Heart right ventricle (tissue), 16 donors: ENCODE measurements around the gene DNAH8. TPM values are rescaled to one million over a fixed set of nuclear protein-coding genes. Genes with fewer than 3 reads are reported as not detected.

Experiments
- ATAC-seq, 8 donors: fragments of 200-7000 bp; cut with Tn5 transposase; one replicate each; pipeline ENCODE4 v1.9.1; 2020; ENCODE audit warnings: mild to moderate bottlenecking in 8 of 8, moderate library complexity in 8 of 8, moderate number of reproducible peaks in 1 of 8
- DNase-seq, 2 donors: peaks; one replicate each; pipeline ENCODE4 v3.0.0-alpha.2; 2020
- H3K27ac ChIP-seq, 10 donors: fragments of 200-600 bp; sonication (generic) in 2 of 10; one replicate each; pipeline versions ENCODE4 v1.5.0 to v1.8.0; 2020 to 2022; ENCODE audit warnings: mild to moderate bottlenecking in 3 of 10
- H3K27me3 ChIP-seq, 7 donors: fragments of 200-600 bp; one replicate each; pipeline ENCODE4 v1.8.0; 2021 to 2022; ENCODE audit warnings: mild to moderate bottlenecking in 2 of 7
- H3K36me3 ChIP-seq, 9 donors: fragments of 200-600 bp; sonication (generic) in 1 of 9; one replicate each; pipeline versions ENCODE4 v1.5.0 to v1.8.0; 2020 to 2022; ENCODE audit warnings: mild to moderate bottlenecking in 2 of 9
- H3K4me1 ChIP-seq, 9 donors: fragments of 200-600 bp; sonication (generic) in 1 of 9; one replicate each; pipeline versions ENCODE4 v1.5.0 to v1.8.0; 2020 to 2022; ENCODE audit warnings: mild to moderate bottlenecking in 4 of 9
- H3K4me3 ChIP-seq, 10 donors: fragments of 200-600 bp; sonication (generic) in 2 of 10; one replicate each; pipeline versions ENCODE4 v1.5.0 to v1.8.0; 2020 to 2022; ENCODE audit warnings: mild to moderate bottlenecking in 7 of 10, moderate library complexity in 2 of 10
- H3K9me3 ChIP-seq, 11 donors: fragments of 200-600 bp in 10 of 11; sonication (generic) in 2 of 11; one replicate each; pipeline versions ENCODE4 v1.5.0 to v1.8.0; 2013 to 2022; ENCODE audit warnings: mild to moderate bottlenecking in 2 of 11, control low read depth in 1 of 11, moderate library complexity in 1 of 11
- CTCF ChIP-seq, 9 donors: fragments of 200-600 bp; sonication (generic) in 2 of 9; IDR thresholded peaks; one replicate each; pipeline versions ENCODE4 v1.5.0 to v1.8.0; 2021 to 2022; ENCODE audit warnings: antibody characterized with exemption in 9 of 9, mild to moderate bottlenecking in 5 of 9, moderate library complexity in 1 of 9
- whole genome bisulfite sequencing, 2 donors: extraction: QIAGEN DNeasy Blood & Tissue Kit; methylation state at CpG; one replicate each; pipeline ENCODE4 v1.1.7; 2013; ENCODE audit warnings: inconsistent platforms in 1 of 2; 5-methylcytosine and 5-hydroxymethylcytosine counted together
- intact Hi-C, 10 donors: fragments of 100-400 bp; cut with DNase I; formaldehyde crosslinking; loops; one replicate each; pipeline versions ENCODE4 v1.11.1 to v1.14.2; 2022
- polyA plus RNA-seq, 2 donors: library from polyadenylated mRNA; stranded (reverse); fragments of 200-250 nt; gene quantifications; one replicate each; pipeline ENCODE4 v1.2.3, GENCODE V29; 2013
- total RNA-seq, 10 donors: library from RNA; stranded (reverse); fragmentation: NEBNext Ultra II Directional in 3 of 10; extraction: Animal tissue kit (Norgen Biotek cat#: 25700) in 3 of 10; gene quantifications; one replicate each; pipeline versions ENCODE4 v1.2.1 to v1.2.4, GENCODE V29; 2021 to 2023
- donor health status: Arrhythmogenic right ventricular cardiomyopathy.
- donor health status: ischemic (EF 13 %, LVEDD 7.1; RV severe dilation, severe dysfunction).
- donor health status: healthy with polysubstance abuse.
- donor health status: DM: no; HTN: yes; CAD: no.
- donor health status: DM: no; HTN: no; CAD: no.
- donor health status: ischemic (EF 25% LVEDD 6.9; RV normal size, moderate dysfunction).
- donor health status: ischemic (EF 25% LVEDD 5.7; RV mildly dilated, moderate dysfunction).
- donor health status: healthy.
- donor health status: DM: yes; HTN: yes; CAD: no.
- donor health status: Ischemic cardiomyopathy.
- donor health status: ischemic (EF 35%, LVEDD 5.7; RV mildly dilated, moderate dysfunction).
- donor health status: nonischemic (EF 11% LVEDD 7.7; RV severe dilation, severe dysfunction).
- donor health status: DM: yes; HTN: yes; CAD: no.
- donor health status: PGD.
- donor health status: ischemic (EF 29% LVEDD 5.4; RV normal size, mild dysfunction).
- donor health status: nonischemic (EF 23%, LVEDD 6.1; RV moderate dilation, normal function).

Gene DNAH8
- total and polyA plus RNA-seq, 12 donors: 0.02 to 0.09 (median 0.03) TPM; not detected in 8

- ATAC-seq (no peak), DNase-seq (no peak)
- no peak for TF ChIP-seq CTCF (IDR thresholded peaks at IDR 0.05)
- peaks cover 0 to 25% (median 8%) of the 10 kb centered on the region in 7 donors for H3K27me3 ChIP-seq
- H3K4me1 ChIP-seq: no peaks in the 10 kb centered on the region
- no peaks in the 10 kb centered on the region for H3K36me3 ChIP-seq
- no peak overlapping the region for H3K4me3 ChIP-seq
- intact Hi-C loops: no loop called here
- H3K9me3 ChIP-seq: no peaks in the 10 kb centered on the region
- 59 to 63% methylated on average over 3 of the region's 3 CpGs for WGBS, 2 donors
- H3K27ac ChIP-seq: no peak overlapping the region
These were observed 311.1 kb downstream of the DNAH8 start for GRCh38 chr6:39026175-39026574.

GRCh38 chr6:39029156-39030011, 314.3 kb downstream of the DNAH8 start:
- ATAC-seq: peak in 1 of 8 donors; percentile 41
- H3K9me3 ChIP-seq: no peaks in the 10 kb centered on the region
- H3K36me3 ChIP-seq: no peaks in the 10 kb centered on the region
- H3K4me3 ChIP-seq: no peak overlapping the region
- DNase-seq: peak in 1 of 2 donors; percentile 16
- 76 to 80% methylated on average over 13 of the region's 13 CpGs for WGBS, 2 donors
- no peak overlapping the region for H3K27ac ChIP-seq
- H3K27me3 ChIP-seq: peaks cover 0 to 44% (median 28%) of the 10 kb centered on the region in 7 donors
- peak; percentile 19 to 70 (median 51) for TF ChIP-seq CTCF (IDR thresholded peaks at IDR 0.05)
- intact Hi-C loops: no loop called here
- H3K4me1 ChIP-seq: no peaks in the 10 kb centered on the region

GRCh38 chr6:39035681-39036080, 320.6 kb downstream of the DNAH8 start:
- ATAC-seq (no peak), DNase-seq (no peak)
- 54 to 68% methylated on average over 9 of the region's 9 CpGs for WGBS, 2 donors
- Histone ChIP-seq H3K27me3 (peaks cover 0 to 76% (median 61%) of the 10 kb centered on the region in 7 donors), H3K9me3 (no peaks in the 10 kb centered on the region), H3K4me1 (peaks cover 0 to 3% (median 0%) of the 10 kb centered on the region in 9 donors), H3K4me3 (no peak overlapping the region), H3K27ac (no peak overlapping the region), H3K36me3 (no peaks in the 10 kb centered on the region)
- intact Hi-C loops: no loop called here
- TF ChIP-seq CTCF (IDR thresholded peaks at IDR 0.05): no peak

- H3K36me3 ChIP-seq: no peaks in the 10 kb centered on the region
- 25 to 44% methylated on average over 4 of the region's 4 CpGs for WGBS, 2 donors
- ATAC-seq (no peak), DNase-seq (no peak)
- no peak overlapping the region for H3K27ac ChIP-seq
- intact Hi-C loops: no loop called here
- H3K4me1 ChIP-seq: peaks cover 0 to 3% (median 0%) of the 10 kb centered on the region in 9 donors
- no peak overlapping the region for H3K4me3 ChIP-seq
- H3K27me3 ChIP-seq: peaks cover 0 to 82% (median 68%) of the 10 kb centered on the region in 7 donors
- H3K9me3 ChIP-seq: no peaks in the 10 kb centered on the region
- no peak for TF ChIP-seq CTCF (IDR thresholded peaks at IDR 0.05)
These were observed 322.0 kb downstream of the DNAH8 start for GRCh38 chr6:39037082-39037508.
